ENCODE data around the gene IL11.
"Not testable (repeated sequence)": the region's sequence is repeated elsewhere in the genome, so short reads cannot be mapped to it uniquely, and the experiment has no call there.

IL11 gene

DNA sequence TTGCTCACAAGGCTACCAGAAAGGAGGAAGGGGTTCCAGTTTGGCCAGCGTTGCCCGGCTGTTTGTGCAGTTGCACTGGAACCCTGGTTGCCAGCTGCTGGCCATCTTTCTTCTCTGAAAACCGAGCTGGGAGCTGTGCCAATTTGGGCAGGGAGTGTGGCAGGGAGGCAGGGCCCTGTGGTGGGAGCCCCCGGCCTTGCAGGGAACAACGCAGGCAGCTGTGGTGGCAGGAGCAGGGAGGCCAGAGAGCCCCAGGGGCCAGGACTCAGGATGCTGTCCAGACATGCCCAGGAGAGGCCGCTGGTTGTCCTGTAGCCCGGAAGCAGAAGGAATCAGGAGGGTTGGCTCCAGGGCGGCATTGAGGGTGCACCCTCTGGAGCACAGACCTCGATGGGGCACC, 25.8 kb downstream of the IL11 start:
- H3K9ac ChIP-seq (ENCODE audit: low read depth in 1 of 2, low read length in 2 of 2) = no peak overlapping the region
- no peak overlapping the region for H3K27ac ChIP-seq (ENCODE audit: low read depth in 2 of 2, low read length in 2 of 2)

DNA sequence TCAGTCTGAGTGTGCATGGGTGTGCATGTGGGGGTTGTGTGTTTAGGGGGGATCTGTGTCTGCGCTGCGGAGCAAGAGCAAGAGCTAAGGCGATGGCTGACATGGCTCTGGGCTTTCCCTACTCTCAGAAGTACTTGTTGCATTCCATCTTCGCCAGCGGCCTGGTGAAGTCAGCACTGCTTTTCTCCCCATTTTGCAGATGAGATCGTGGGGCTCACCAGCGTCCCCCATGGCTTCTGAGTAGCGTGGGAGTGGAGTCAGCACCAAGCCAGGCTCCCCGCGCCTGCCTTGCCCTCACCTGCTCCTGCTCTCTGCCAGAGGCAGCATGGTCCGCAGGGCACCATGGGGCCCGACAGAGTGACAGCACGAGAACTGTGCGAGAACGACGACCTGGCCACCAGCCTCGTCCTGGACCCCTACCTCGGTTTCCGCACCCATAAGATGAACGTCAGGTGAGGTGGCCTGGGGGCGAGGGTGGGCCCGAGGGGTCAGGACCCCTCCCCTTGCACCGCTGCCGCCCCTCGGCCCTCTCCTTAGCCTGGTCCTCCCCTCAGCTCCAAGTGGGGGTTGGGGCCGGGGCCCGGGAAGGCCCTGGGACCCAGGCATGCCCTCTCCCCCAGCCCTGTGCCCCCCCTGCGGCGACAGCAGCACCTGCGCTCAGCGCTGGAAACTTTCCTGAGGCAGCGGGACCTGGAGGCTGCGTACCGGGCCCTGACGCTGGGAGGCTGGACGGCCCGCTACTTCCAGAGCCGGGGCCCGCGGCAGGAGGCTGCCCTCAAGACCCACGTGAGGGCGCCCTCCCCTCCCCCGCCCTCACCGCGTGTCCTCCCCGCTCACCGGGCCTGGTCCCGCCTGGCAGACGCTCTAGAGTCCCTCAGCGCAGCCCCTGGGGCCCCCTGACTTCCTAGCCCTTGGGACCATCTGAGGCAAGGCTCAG, 28.4 kb downstream of the IL11 start:
- H3K4me1 ChIP-seq (ENCODE audit: control insufficient read depth in 2 of 2, insufficient read depth in 2 of 2, low read length in 2 of 2) = peaks cover 30 to 34% of the 10 kb centered on the region in 2 donors

More for the DNA sequence above, 25.8 kb downstream of the IL11 start:
- no peak overlapping the region for H3K4me3 ChIP-seq (ENCODE audit: low read length in 2 of 2)
- peaks cover 22 to 25% of the 10 kb centered on the region in 2 donors for H3K4me1 ChIP-seq (ENCODE audit: control insufficient read depth in 2 of 2, insufficient read depth in 2 of 2, low read length in 2 of 2)
- no peaks in the 10 kb centered on the region for H3K27me3 ChIP-seq (ENCODE audit: control insufficient read depth in 2 of 2, insufficient read depth in 2 of 2, low read length in 2 of 2)
- no peaks in the 10 kb centered on the region for H3K9me3 ChIP-seq (ENCODE audit: control insufficient read depth in 2 of 2, low read length in 2 of 2)
- peaks cover 0 to 8% of the 10 kb centered on the region in 2 donors for H3K36me3 ChIP-seq (ENCODE audit: control insufficient read depth in 2 of 2, insufficient read depth in 2 of 2, low read length in 2 of 2)

DNA sequence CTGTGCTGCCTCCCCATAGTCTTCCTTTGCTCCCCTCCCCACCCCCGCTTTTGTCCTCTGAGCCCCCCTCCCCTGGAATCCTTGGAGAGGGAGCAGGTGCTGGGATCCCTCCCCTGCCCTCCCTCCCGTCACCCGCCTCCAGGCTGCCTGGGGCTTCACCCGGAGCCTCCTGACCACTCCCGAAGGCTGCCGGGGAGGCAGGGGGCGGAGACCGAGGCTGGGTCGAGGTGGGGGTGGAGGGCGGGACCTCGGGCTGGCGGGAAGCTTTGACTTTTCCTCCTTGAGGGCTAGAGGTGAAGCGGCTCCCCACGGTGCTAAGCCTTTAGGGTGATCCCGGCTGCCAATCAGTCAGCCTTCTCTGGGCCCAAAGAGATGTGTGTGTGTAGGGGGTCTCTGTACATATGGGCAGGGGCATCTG, 29.1 kb downstream of the IL11 start:
- Histone ChIP-seq H3K27me3 (ENCODE audit: control insufficient read depth in 2 of 2, insufficient read depth in 2 of 2, low read length in 2 of 2) (no peaks in the 10 kb centered on the region), H3K36me3 (ENCODE audit: control insufficient read depth in 2 of 2, insufficient read depth in 2 of 2, low read length in 2 of 2) (peaks cover 0 to 8% of the 10 kb centered on the region in 2 donors), H3K9ac (ENCODE audit: low read depth in 1 of 2, low read length in 2 of 2) (peak overlapping the region; percentile 87 to 96), H3K27ac (ENCODE audit: low read depth in 2 of 2, low read length in 2 of 2) (peak overlapping the region; percentile 84 to 87), H3K4me3 (ENCODE audit: low read length in 2 of 2) (peak overlapping the region; percentile 76 to 86), H3K4me1 (ENCODE audit: control insufficient read depth in 2 of 2, insufficient read depth in 2 of 2, low read length in 2 of 2) (peaks cover 30 to 33% of the 10 kb centered on the region in 2 donors), H3K9me3 (ENCODE audit: control insufficient read depth in 2 of 2, low read length in 2 of 2) (no peaks in the 10 kb centered on the region)

More for the DNA sequence above, 28.4 kb downstream of the IL11 start:
- no peaks in the 10 kb centered on the region for H3K27me3 ChIP-seq (ENCODE audit: control insufficient read depth in 2 of 2, insufficient read depth in 2 of 2, low read length in 2 of 2)
- H3K36me3 ChIP-seq (ENCODE audit: control insufficient read depth in 2 of 2, insufficient read depth in 2 of 2, low read length in 2 of 2) = peaks cover 0 to 8% of the 10 kb centered on the region in 2 donors
- H3K9me3 ChIP-seq (ENCODE audit: control insufficient read depth in 2 of 2, low read length in 2 of 2) = no peaks in the 10 kb centered on the region
- peak overlapping the region in 1 of 2 donors; percentile 6 for H3K9ac ChIP-seq (ENCODE audit: low read depth in 1 of 2, low read length in 2 of 2)
- no peak overlapping the region for H3K27ac ChIP-seq (ENCODE audit: low read depth in 2 of 2, low read length in 2 of 2)
- peak overlapping the region in 1 of 2 donors; percentile 45 for H3K4me3 ChIP-seq (ENCODE audit: low read length in 2 of 2)

DNA sequence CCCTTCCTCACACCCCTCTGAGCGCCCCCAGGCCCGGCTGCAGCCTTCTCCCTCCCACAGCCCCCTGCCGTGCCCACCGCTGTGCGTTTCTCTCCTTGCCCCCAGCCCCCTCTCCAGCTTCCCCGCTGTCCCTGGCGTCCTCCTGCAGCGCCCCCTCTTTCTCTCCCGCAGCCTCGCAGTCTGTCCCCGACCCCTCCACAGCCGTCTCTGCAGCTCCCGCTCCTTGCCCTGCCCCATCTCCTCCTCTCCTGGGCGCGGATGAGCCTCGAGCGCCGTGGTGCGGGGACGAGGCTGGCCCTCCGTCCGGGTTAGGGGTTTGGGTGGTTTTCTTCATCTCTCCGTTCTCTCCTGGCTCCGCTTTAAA, 29.5 kb downstream of the IL11 start:
- peak overlapping the region; percentile 76 to 86 for H3K4me3 ChIP-seq (ENCODE audit: low read length in 2 of 2)
- no peaks in the 10 kb centered on the region for H3K27me3 ChIP-seq (ENCODE audit: control insufficient read depth in 2 of 2, insufficient read depth in 2 of 2, low read length in 2 of 2)
- peak overlapping the region; percentile 87 to 96 for H3K9ac ChIP-seq (ENCODE audit: low read depth in 1 of 2, low read length in 2 of 2)
- H3K27ac ChIP-seq (ENCODE audit: low read depth in 2 of 2, low read length in 2 of 2) = peak overlapping the region; percentile 84 to 87
- peaks cover 0 to 8% of the 10 kb centered on the region in 2 donors for H3K36me3 ChIP-seq (ENCODE audit: control insufficient read depth in 2 of 2, insufficient read depth in 2 of 2, low read length in 2 of 2)
- peaks cover 26 to 29% of the 10 kb centered on the region in 2 donors for H3K4me1 ChIP-seq (ENCODE audit: control insufficient read depth in 2 of 2, insufficient read depth in 2 of 2, low read length in 2 of 2)
- no peaks in the 10 kb centered on the region for H3K9me3 ChIP-seq (ENCODE audit: control insufficient read depth in 2 of 2, low read length in 2 of 2)

DNA sequence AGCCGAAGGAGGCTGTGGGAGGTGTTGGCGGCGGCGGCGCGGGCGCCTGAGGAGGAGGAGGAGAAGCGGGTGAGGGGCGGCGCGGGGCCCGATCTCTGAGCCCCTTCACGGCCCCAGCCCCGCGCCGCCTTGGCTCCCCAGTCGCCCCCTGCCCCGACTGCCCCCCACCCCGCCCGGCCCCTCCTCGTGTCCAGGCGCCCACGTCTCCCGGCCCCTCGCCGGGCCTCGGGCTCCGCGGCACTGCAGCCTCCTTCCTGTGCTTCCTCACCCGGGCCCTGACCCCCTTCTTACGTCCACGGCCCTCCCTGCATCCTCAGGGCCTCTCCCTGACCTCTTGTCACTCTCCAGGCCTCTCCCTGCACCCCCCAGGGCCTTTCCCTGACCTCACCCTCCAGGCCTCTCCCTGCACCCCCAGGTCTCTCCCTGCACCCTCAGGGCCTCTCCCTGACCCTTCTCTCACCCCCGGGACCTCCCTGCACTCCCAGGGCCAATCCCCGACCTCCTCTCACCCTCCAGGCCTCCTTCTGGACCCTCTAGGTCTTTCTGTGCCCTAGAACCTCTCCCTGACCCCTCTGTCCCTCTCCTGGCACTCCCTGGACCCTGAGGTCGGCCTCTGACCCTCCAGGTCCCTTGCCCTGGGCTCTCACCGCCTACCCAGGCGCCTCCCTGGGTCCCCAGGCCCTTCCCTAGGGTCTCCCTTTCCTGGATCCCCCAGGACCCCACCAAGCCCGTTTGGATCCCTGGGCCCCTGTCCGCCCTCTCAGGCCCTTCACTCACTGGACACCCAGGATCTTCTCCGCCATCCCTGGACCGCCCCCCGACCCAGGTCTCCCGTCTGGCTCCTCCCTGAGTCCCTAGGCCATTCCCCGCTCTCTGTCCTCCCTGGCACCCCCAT, 30.1 kb downstream of the IL11 start:
- H3K9me3 ChIP-seq (ENCODE audit: control insufficient read depth in 2 of 2, low read length in 2 of 2) = no peaks in the 10 kb centered on the region
- peaks cover 0 to 8% of the 10 kb centered on the region in 2 donors for H3K36me3 ChIP-seq (ENCODE audit: control insufficient read depth in 2 of 2, insufficient read depth in 2 of 2, low read length in 2 of 2)
- peaks cover 22 to 25% of the 10 kb centered on the region in 2 donors for H3K4me1 ChIP-seq (ENCODE audit: control insufficient read depth in 2 of 2, insufficient read depth in 2 of 2, low read length in 2 of 2)
- peak overlapping the region; percentile 87 to 96 for H3K9ac ChIP-seq (ENCODE audit: low read depth in 1 of 2, low read length in 2 of 2)
- H3K27me3 ChIP-seq (ENCODE audit: control insufficient read depth in 2 of 2, insufficient read depth in 2 of 2, low read length in 2 of 2) = no peaks in the 10 kb centered on the region
- peak overlapping the region; percentile 76 to 86 for H3K4me3 ChIP-seq (ENCODE audit: low read length in 2 of 2)
- peak overlapping the region; percentile 84 to 87 for H3K27ac ChIP-seq (ENCODE audit: low read depth in 2 of 2, low read length in 2 of 2)

DNA sequence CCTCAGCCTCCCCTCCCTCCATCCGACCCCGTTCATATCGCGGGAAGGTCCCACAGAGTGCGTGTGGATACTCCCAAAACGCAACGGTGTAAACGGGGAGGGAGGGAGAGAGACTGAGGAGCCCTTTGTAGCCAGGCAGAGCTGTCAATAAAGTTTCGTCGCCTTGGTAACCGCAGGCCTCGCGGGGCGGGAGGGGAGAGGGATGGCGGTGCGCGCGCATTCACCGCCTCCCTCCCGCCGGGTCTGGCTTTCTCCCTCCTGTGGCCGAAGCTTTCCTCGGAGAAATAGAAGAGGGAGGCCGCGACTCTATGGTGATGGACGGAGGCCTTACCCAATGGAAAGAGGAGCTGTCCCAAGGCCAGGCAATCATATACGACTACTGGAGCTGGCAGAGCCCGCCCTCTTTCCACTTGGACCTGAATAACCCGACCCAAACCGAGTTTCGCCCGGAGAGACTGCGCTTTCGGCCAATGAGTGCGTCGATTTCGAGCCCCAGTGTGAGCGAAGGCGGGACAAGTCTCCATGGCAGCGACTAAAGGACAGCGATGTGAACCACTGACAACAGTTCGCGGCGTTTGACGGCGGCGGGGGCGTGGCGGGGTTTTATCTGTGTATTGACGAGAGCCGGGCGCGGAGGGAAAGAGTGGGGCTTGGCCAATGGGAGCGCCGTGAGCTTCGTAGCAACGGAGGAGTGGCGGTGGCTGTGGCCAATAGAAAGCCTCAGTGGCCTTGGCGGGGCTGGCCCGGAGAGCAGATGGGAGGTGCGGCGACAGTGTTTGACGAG, 31.0 kb downstream of the IL11 start, which contains the start of gene KMT5C:
Gene KMT5C (plus strand): TSS at position 772 of the 784 bp plus-strand sequence. CDS start 2,061 bp downstream, outside the sequence.
- Histone ChIP-seq H3K9ac (ENCODE audit: low read depth in 1 of 2, low read length in 2 of 2) (peak within 1 kb of the TSS; percentile 87 to 96), H3K36me3 (ENCODE audit: control insufficient read depth in 2 of 2, insufficient read depth in 2 of 2, low read length in 2 of 2) (peaks cover 0 to 8% of the 10 kb centered on the region in 2 donors), H3K27me3 (ENCODE audit: control insufficient read depth in 2 of 2, insufficient read depth in 2 of 2, low read length in 2 of 2) (no peaks in the 10 kb centered on the region), H3K4me3 (ENCODE audit: low read length in 2 of 2) (peak within 1 kb of the TSS; percentile 76 to 86), H3K27ac (ENCODE audit: low read depth in 2 of 2, low read length in 2 of 2) (peak within 1 kb of the TSS; percentile 97 to 99), H3K9me3 (ENCODE audit: control insufficient read depth in 2 of 2, low read length in 2 of 2) (no peaks in the 10 kb centered on the region), H3K4me1 (ENCODE audit: control insufficient read depth in 2 of 2, insufficient read depth in 2 of 2, low read length in 2 of 2) (peaks cover 24 to 25% of the 10 kb centered on the region in 2 donors)

DNA sequence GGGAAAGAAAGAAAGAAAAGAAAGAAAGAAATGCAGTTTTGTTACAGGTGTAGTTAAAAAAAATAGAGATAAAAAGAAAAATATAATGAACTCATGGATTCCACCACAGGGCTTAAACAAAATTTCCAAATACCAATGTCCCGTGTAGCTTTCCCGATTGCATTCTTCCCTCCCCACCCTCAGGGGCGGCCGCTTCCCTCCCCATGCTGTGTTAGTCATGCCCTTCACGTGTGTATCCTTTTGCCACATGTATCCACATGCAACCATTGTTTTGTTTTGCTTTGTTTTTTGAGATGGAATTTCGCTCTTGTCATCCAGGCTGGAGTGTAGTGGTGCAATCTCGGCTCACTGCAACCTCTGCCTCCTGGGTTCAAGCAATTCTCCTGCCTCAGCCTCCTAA, 34.2 kb downstream of the IL11 start:
- Histone ChIP-seq H3K4me1 (ENCODE audit: control insufficient read depth in 2 of 2, insufficient read depth in 2 of 2, low read length in 2 of 2) (peaks cover 21 to 25% of the 10 kb centered on the region in 2 donors), H3K9me3 (ENCODE audit: control insufficient read depth in 2 of 2, low read length in 2 of 2) (no peaks in the 10 kb centered on the region), H3K27ac (ENCODE audit: low read depth in 2 of 2, low read length in 2 of 2) (no peak overlapping the region), H3K27me3 (ENCODE audit: control insufficient read depth in 2 of 2, insufficient read depth in 2 of 2, low read length in 2 of 2) (no peaks in the 10 kb centered on the region), H3K36me3 (ENCODE audit: control insufficient read depth in 2 of 2, insufficient read depth in 2 of 2, low read length in 2 of 2) (no peaks in the 10 kb centered on the region), H3K9ac (ENCODE audit: low read depth in 1 of 2, low read length in 2 of 2) (no peak overlapping the region), H3K4me3 (ENCODE audit: low read length in 2 of 2) (no peak overlapping the region)

DNA sequence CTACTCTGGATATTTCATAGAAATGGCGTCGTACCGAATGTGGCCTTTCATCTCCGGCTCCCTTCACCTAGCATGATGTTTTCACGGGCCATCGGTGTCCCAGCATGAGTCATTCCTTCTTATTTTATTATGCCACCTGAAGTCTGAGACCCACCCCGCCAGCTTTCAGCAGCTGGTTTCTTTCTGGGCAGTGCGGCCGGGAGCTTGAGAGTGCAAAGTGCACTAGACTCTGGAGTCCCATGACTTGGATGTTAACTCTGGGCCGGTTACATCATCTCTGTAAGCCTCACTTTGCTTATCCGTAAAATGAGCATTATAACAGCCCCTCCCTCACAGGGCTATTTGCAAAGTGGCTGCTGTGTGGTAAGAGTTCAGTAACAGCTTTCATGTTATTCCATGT, 36.4 kb downstream of the IL11 start:
- peak overlapping the region in 1 of 2 donors; percentile 41 for H3K4me3 ChIP-seq (ENCODE audit: low read length in 2 of 2)
- H3K27ac ChIP-seq (ENCODE audit: low read depth in 2 of 2, low read length in 2 of 2) = peak overlapping the region; percentile 79 to 86
- no peaks in the 10 kb centered on the region for H3K36me3 ChIP-seq (ENCODE audit: control insufficient read depth in 2 of 2, insufficient read depth in 2 of 2, low read length in 2 of 2)
- H3K9me3 ChIP-seq (ENCODE audit: control insufficient read depth in 2 of 2, low read length in 2 of 2) = no peaks in the 10 kb centered on the region
- no peaks in the 10 kb centered on the region for H3K27me3 ChIP-seq (ENCODE audit: control insufficient read depth in 2 of 2, insufficient read depth in 2 of 2, low read length in 2 of 2)
- H3K9ac ChIP-seq (ENCODE audit: low read depth in 1 of 2, low read length in 2 of 2) = peak overlapping the region in 1 of 2 donors; percentile 51
- peaks cover 9 to 14% of the 10 kb centered on the region in 2 donors for H3K4me1 ChIP-seq (ENCODE audit: control insufficient read depth in 2 of 2, insufficient read depth in 2 of 2, low read length in 2 of 2)

DNA sequence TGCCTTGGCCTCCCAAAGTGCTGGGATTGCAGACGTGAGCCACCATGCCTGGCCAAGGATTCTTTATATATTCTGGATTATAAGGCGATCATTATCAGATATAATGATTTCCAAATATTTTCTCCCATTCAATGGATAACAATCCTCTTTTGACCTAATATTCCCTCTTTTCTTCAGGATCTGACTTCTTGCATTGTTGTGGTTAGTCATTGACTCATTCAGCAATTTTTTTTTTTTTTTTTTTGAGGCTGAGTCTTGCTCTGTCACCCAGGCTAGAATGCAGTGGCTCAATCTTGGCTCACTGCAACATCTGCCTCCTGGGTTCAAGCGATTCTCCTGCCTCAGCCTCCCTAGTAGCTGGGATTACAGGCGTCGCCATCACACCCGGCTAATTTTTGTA, 40.5 kb downstream of the IL11 start:
- not testable (repeated sequence) for H3K4me1 ChIP-seq (ENCODE audit: control insufficient read depth in 2 of 2, insufficient read depth in 2 of 2, low read length in 2 of 2); H3K36me3 ChIP-seq (ENCODE audit: control insufficient read depth in 2 of 2, insufficient read depth in 2 of 2, low read length in 2 of 2); H3K4me3 ChIP-seq (ENCODE audit: low read length in 2 of 2); H3K9me3 ChIP-seq (ENCODE audit: control insufficient read depth in 2 of 2, low read length in 2 of 2); H3K27ac ChIP-seq (ENCODE audit: low read depth in 2 of 2, low read length in 2 of 2); H3K9ac ChIP-seq (ENCODE audit: low read depth in 1 of 2, low read length in 2 of 2); H3K27me3 ChIP-seq (ENCODE audit: control insufficient read depth in 2 of 2, insufficient read depth in 2 of 2, low read length in 2 of 2)
